Kidney glomerular epithelial cell (primary cell): ENCODE results near the gene GAB2.

Source experiments
- DNase-seq: peaks from one replicate; lab custom pipeline; 2025; lab: John Stamatoyannopoulos, UW

GAB2 gene

DNA sequence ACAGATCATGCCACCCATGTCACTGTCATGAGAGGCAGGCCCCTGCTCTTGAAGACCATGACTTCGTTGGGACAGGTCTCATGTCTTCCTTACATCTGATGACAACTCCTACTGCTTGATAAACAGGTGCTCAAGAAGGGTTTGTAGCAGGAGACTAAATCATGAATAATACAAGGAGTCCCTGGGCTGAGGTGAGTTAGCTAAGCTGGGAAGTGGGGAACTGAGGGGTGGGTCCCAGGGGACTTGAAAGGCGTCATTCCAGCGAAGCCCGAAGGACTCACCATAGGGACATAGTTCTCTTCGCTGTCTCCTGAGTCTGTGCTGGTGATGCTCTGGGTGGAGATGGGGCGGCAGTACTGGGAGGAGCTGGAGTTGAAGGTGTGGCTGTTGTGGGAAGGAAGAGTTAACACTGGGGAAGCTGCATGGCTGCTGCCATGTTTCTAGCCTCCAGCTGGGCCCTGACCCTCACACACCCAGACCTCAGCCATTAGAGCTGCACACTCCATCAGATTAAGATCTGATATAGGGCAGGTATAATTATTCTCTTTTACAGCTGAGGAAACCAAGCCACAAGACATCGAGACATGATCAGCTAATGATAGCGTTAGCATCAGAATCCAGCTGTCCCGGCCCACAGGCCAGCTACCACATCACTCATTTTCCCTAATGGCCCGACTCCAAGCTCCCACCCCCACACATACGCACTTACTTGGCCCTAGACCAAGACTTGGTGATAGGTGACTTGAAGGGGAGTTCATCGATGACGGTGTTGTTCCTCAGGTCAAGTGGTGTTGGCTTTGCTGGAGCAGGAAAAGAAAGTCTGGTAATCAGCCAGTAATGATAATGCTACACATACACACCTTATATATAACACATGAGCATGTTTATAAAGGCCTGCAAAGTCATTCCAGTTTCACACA lies 196.0 kb downstream of the GAB2 start:
- DNase-seq = no peak

DNA sequence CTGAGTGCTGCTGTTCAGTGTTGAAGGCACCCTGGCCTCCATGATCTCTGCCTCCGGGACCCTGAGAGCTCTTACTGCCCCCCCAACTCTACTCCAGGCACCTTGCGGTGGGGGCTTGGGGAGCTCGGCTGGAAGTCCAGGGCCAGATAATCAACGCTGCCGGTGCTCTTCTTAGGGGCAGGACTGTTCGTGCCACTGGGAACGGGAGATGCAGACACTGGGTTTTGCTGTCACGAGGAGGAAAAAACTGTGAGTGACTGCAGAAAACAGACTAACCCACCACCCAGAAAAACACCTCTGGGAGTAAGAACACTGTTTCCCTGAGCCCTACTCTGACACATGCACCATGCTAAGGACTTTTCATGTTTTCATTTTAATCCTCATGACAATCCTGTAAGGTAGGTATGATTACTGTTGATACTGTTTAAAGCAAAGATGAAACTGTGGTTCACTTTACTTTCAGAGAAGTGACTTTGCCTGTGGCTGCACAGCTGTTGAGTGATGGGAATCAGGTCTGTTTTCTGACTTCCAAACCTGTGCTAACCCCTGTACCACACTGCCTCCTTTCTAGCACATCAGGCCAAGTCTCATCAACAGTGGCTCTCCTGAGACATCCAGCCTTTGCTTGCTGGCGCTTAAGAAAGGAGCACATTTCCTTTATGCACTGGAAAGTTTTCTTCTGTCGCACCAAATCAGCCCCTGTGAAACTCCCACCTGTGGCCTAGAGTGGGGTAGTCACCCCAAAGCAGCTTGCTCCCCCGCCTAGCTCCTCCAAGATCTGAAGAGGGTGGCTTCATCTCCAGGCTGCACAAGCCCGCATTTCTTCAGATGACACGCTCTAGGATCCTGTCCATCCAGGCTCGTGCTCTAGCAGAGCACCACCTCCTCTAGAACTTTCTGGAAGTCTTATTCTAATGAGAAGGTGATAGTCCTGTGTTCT lies 197.1 kb downstream of the GAB2 start:
- no peak for DNase-seq

DNA sequence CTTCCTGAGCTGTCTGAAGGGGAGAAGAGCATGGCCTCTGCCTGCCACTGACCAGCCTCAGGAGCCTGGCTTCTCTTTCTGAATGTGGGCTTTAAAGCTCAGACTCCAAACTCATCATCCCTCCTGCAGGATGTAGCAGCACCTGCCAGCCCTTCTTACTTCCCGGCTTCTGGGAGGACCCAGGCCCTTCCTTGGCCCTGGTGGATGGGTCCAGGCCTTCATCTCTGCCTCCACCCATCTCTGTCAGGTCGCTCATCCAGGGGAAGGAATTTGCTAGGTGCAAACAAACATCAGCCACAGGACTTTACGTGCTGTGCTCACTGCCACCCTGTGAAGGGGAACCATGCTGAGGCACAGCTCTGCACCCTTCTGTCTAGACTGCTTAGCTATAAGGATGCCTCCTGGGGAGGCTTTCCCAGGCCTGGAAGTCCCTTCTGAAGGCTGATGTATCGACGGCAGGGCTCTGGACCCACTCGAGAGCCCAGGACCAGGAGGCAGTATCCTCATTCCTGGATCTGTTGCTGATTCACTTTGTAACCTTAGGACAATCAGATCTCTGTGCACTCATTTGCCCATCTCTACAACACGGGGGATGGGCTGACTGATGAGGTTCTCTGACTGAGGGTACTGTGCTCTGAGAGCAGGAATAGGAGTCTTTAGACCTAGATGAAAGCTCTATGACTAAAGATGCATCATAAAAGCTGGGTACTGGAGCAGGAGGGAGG lies 198.0 kb downstream of the GAB2 start:
- no peak for DNase-seq

DNA sequence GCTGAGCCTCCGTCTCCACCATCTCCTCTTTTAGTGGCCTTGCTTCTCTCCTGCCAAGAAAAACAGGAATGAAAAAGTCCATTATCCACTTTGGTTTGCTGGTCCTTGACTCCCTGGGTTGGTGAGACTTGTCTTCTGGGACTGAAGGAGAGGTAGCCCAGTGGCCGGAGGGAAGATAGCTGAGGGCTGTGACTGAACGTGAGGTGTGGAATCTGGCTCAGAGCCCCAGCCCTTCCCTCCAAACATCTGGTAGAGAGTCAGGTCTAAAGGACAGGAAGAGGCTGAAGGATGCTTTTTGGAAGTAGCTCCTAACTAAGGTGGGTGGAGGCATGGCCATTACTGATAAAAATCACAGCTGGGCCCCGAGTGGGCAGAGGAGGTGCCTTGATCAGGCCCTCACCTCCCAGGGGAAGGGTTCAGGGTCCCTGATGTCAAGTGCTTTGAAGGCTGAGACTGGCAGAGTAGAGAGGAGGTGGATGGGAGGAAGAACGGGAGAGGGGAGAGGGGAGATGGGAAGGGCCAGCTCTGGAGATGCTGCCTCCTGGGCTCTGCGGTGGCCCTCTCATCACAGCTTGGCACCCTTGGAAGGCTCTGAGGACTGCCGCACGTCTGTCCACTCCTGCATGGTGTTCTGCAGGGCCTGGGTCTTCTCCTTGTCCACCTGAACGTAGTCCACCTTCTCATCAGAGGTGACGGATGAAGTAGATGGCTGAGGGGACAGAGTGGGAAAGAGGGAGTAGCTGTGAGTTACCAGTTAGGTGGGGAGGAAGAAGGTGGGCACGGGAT lies 198.7 kb downstream of the GAB2 start:
- no peak for DNase-seq

DNA sequence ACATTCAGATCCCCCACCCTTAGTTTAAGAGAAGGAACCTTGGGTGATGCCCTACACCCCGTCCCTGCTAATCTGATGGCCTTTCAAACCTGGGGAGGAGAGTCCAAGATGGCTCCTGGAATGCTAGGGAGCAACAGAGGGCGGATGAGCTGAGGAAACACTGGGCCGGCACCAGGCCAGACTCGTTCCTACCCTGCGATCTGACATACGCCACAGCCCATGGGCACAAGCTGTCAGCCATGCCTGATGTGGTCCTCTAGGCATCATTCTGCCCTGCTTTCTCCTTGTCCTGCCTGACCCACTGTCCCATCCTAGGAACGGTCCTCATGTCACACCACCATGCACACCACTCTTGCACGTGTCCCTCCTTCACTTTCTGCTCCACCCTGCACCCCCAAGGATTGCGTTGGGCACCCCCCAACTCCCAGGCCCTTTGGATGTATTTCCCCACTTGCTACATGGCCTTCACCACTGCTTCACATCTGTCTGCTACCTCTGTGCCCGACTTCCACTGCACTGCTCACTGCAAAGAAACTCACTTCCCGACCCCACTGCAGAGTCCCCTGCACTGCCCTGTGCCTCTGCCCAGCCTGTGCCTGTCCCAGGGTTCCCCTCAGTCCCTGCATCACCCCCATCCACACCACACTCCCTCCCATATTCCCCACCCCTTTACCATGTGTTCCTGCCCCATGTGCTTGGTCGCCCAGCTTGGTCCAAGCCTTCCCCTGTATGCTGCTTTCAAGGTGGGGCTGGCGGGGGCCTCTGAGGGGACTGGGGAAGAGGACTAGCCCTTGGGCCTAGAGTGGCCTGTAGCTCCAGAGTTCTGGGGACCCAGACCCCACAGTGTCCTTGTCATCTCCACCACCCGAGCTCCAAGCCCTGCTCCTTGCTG lies 199.7 kb downstream of the GAB2 start:
- DNase-seq = no peak

DNA sequence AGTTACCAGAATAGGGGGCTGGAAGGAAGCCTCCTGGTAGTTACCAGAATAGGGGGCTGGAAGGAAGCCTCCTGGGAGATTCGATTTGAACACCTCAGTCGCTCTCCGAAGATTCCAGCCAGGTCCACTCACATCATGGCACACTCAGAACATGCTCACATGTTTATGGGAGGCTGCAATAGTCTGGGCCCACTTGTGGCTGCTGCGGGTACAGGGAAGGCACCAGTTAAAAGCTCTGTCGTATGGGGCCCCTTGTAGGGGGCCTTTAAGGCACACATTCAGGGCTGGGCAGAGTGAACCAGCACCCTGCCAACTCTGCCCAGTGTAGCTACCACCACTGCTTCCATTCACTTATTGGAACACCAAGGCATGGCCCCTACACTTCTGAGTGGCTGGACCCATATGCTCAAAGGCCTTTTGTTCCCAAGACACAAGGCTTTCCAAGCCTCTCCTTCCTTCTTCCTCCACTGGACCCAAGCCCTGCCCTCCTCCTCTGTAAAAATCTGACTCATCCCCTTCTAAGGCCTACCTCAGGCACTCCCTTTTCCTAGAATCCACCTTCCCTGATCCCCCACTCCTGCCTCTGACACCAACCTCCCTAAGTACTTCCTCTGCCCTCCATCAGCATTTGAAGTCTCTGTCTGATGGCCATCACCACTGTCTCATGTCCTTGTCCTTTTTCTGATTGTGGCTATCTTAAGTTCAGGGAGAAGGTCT lies 200.9 kb downstream of the GAB2 start:
- no peak for DNase-seq

DNA sequence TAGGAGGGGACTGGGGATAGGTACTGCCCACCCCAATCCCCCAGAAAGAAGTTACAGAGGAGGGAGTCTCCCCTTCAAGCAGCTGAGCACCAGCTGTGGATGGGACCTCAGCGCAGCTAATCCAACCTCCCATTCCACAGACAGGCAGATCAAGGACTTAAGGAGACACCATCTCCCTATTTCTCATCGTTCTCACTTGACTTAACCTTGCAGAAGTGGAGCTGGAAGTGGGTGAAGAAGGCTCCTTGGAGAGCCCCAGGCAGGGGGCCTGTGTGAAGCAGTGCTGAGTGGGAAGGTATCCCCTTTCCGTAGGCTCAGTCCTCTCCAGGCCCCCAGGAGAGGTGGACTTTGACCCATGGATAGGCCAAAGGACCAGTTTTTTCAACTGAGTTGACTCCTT lies 201.6 kb downstream of the GAB2 start:
- DNase-seq = no peak

DNA sequence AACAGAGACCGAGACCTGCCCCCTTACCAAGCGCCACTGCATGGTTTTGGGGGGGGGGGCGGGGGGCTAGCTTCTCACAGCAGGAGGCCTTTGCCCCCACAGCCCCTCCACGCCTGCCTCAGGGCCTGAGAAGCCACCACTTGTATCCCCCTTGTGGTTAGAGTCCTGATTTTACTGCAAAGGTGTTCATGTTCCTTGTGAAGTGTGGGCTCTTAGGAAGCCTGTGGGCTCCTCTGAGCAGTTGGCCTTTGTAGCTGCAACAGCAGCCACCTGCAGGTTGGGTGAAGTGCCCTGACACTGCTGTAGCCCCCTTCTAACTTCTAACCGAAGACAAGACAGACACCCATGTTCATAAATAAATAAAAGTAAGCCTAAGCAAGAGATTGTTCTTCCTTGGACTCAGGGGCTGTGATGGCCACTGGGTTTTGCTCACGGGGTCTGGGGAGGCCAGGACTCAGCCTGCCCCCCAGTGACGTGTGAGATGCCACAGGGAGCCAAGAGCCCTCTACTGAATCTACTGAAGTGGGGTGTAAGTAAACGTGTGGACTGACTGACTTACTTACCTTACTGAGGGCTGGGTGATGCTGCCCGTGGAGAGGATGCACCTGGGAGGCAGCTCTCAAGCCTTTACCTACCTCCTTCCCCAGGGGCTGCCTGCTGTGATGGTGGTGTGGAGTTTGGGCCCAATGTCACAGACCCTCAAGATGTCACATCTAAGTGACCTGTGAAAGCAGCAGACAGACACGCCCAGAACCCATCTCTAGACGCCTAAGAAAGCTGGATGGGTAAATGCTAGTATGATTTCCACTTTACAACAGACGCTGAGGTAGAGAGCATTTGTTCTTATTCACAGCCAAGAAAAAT lies 203.1 kb downstream of the GAB2 start:
- no peak for DNase-seq

DNA sequence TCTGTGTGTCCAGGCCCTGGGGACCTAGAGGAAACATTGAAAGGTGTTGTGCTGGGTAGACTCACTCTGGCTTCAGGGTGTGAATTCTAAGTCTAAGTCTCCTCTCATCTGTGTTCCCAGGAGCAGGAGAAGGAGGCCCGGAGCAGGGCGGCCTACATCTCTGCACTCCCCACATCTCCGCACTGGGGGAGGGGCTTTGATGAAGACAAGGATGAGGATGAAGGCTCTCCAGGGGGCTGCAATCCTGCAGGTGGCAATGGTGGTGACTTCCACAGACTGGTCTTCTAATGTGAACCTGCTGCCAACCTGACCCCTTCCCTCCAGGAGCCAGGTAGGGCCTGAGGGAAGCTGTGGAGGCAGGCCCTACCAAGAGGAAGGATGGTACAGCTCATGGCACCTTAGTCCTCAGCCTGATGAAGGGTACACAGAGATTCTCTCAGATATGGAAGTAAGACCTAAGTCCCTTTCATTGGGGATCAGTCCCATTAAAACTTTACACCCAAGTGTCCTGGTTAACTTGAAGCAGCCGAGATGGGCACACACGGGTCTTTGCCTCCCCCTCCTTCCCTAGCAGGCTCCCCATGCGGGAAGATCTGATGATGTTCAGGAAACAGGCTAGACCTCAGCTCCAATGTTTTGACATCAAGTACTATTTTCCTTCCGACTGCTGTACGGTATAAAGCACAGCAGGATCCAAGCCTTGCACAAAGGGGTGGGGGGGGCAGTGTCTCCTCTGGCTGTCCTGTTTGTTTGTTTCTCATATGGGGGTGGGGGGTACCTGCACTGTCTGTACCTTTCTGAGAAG lies 203.9 kb downstream of the GAB2 start:
- DNase-seq = no peak

DNA sequence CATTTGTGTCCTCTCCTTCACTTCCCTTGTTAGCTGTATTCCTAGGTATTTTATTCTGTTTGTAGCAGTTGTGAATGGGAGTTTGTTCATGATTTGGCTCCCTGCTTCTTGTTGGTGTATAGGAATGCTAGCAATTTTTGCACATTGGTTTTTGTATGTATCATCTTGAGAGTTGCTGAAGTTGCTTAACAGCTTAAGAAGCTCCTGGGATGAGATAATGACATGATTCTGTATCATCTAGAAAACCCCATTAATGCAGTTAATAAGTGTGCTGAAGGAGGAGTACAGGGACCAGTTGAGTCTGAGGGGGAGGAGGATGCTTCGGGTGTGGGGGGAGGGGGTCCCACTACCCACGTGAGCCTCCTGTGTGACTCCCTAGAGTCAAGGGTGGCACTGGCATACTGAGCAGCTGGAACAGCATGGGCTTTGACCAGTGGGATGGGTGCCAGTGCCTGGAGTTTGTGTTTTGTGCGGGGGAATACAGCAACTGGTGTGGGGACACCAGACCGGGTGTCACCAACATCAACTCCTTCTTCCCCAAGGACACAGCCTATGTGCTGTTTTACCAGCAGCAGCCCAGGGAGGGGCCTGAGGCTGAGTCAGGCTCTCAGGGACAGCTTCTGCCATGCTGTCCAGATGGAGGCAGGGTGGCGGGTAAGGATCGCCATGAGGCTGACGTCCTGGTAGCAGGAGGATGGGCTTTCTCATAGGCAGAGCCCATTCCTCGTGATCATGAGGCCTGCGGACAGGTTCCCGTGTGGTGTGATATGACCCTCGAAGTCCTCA lies 204.8 kb downstream of the GAB2 start:
- DNase-seq = no peak

DNA sequence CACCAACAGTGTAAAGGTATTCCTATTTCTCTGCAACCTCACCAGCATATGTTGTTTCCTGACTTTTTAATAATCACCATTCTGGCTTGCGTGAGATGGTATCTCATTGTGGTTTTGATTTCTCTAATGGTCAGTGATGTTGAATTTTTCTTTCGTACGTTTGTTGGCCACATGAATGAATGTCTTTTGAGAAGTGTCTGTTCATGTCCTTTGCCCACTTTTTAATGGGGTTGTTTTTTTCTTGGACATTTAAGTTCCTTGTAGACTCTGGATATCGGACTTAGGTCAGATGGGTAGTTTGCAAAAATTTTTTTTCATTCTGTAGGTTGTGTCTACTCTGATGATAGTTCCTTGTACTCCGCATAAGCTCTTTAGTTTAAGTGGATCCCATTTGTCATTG lies 206.1 kb downstream of the GAB2 start:
- DNase-seq = no peak

DNA sequence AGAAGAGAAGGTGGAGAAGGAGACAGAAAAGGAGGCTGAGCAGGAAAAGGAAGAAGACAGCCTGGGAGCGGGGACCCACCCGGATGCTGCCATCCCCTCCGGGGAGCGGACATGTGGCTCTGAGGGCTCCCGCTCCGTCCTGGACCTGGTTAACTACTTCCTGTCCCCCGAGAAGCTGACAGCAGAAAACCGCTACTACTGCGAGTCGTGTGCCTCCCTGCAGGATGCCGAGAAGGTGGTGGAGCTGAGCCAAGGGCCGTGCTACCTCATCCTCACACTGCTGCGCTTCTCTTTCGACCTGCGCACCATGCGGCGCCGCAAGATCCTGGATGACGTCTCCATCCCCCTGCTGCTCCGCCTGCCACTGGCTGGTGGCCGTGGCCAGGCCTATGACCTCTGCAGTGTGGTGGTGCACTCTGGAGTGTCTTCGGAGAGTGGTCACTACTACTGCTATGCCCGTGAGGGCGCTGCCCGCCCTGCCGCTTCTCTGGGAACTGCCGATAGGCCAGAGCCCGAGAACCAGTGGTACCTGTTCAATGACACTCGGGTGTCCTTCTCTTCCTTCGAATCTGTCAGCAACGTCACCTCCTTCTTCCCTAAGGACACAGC lies 207.5 kb downstream of the GAB2 start:
- DNase-seq = no peak

DNA sequence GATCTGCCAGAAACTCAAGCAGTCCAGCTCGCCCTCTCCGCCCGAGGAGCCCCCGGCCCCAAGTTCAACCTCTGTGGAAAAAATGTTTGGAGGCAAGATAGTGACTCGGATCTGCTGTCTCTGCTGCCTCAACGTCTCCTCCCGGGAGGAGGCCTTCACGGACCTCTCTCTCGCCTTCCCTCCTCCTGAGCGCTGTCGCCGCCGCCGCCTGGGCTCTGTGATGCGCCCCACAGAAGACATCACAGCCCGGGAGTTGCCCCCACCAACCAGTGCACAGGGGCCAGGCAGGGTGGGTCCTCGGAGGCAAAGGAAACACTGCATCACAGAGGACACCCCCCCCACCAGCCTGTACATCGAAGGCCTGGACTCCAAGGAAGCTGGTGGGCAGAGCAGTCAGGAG lies 208.1 kb downstream of the GAB2 start:
- DNase-seq = no peak

DNA sequence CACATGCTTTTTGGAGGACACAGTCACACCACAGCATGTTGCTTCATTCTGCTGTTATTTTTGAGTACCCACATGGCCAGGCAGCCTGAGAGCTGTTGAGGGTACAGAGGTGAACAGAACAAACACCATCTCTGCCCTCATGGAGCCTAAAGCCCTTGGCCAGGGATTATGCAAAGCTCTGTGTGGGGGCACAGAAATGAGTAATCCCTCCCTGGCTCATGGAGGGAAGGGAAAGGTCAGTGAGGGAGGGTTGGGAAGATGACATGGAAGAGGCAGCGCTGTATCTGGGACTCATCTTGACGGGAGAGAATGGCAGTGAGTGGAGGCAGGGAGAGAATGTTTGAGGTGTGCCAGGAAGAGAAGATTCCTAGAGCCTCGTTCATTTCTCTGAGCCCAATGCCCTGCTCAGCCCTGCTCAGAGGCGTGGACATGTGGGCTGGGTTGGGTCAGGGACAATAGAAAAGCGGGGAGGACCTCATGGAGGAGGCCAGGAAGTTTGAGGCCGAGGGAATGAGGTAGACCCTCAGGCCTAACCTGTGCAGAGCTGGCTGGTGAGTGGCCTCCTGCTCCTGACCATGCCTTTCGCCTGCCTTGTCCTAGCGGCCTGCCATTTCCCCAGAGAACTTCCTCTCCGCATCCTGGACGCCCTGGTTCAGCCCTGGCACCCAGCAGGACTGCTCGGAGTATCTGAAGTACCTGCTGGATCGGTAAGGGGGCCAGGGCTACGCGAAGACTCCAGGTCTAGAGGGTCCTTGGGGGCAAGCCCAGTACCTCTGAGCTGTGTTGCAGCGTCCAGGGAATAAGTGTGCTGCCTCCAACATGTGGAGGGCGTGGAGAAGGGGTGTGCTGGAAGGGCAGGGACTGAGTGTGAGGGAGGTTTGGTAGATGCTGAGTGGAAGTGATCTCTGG lies 209.1 kb downstream of the GAB2 start:
- no peak for DNase-seq

DNA sequence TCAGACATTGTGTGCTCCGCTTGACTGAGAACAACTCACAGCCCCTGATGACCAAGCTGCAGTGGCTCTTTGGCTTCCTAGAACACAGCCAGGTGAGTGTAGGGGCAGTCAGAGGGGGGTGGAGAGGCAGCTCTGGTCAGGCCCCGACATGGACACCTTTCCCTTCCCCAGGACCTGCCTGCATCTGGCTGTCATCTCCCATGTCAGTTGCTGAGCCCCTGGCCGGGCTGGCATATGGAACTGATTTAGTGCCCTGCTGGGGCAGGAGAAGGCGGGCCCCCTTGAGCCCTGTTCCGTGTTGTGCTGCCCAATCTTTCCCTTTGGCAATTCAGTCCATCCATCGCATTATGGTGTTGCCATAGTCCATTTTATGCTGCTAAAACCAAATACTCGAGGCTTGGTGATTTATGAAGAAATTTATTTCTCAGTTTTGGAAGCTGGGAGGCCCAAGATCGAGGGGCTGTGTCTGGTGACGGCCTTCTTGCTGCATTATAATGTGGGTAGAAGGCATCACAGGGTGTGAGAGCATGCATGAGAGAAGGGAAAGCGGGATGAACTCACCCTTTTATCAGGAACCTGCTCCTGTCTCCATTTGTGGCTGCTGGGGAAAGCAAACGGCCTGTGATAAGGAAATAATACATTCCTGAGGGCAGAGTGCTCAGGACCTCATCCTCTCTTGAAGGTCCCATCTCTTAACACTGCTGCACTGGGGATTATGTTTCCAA lies 209.9 kb downstream of the GAB2 start:
- no peak for DNase-seq
